Liver (tissue), 1 donor: ENCODE results near the gene RBKS.

ENCODE experiments used
- FOXA1 ChIP-seq: IDR thresholded peaks from 2 replicates; pipeline ENCODE4 v1.6.1; 2016; ENCODE audit warnings: antibody characterized with exemption
- YY1 ChIP-seq: IDR thresholded peaks from 2 replicates; pipeline ENCODE4 v1.6.1; 2016; ENCODE audit warnings: antibody characterized with exemption, mild to moderate bottlenecking

GRCh38 chr2:27855476-27855875 lies 34.7 kb downstream of the RBKS start:
- no peak for TF ChIP-seq YY1
- no peak for TF ChIP-seq FOXA1
